ENCODE results near the gene JAK1. TPM values are rescaled to one million over a fixed set of nuclear protein-coding genes. Genes with fewer than 3 reads are reported as not detected.

JAK1 gene
- total RNA-seq, 1 experiment from 2014 or later = 339 TPM

DNA sequence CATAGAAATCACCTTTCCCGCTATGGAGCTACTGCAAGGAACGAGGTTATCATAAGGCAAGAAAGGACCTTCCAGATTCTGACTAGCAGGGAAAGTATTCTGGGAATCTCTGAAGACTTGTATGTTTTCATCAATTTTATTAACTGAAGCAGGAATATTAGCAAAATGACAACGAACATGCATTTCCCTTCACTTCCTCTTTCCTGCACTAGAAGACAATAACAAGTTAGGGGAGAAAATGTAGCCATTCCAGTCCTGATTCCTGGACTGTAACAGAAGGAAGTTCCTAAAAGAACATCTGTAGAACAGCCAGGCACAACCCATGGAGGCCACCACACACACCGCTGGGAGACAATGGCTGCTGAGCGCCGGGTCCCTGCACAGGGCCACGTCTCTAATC lies 114.7 kb downstream of the JAK1 start:
- Histone ChIP-seq H3K27me3 (replicated peaks; ENCODE audit: insufficient read depth, low read depth, low read length, poor library complexity) (no peaks in the 10 kb centered on the region), H3K9me3 (ENCODE audit: low read depth, low read length, poor library complexity, severe bottlenecking) (no peaks in the 10 kb centered on the region), H3K4me3 (ENCODE audit: low read depth, low read length, poor library complexity, severe bottlenecking) (no peak overlapping the region), H3K36me3 (ENCODE audit: insufficient read depth, low read length, poor library complexity, severe bottlenecking) (peaks cover 100% of the 10 kb centered on the region), H3K27ac (ENCODE audit: low read depth, low read length, poor library complexity, severe bottlenecking) (no peak overlapping the region), H3K4me1 (ENCODE audit: insufficient read depth, low read length, poor library complexity, severe bottlenecking) (peaks cover 6% of the 10 kb centered on the region)
- intact Hi-C loops (cut with micrococcal nuclease; ENCODE audit: unreplicated experiment) = no loop called here
- DNase-seq (ENCODE audit: low spot score) = no peak
- no TSS peak for BruUV-seq (replicated peaks)
- TF ChIP-seq EZH2 (IDR thresholded peaks at IDR 0.05; ENCODE audit: borderline replicate concordance, low read depth, low read length, poor library complexity, severe bottlenecking) = no peak
- no peak for TF ChIP-seq CTCF (conservative IDR thresholded peaks at IDR 0.05; ENCODE audit: low read depth, low read length)
- ChIA-PET CTCF (no interaction called here), POLR2A (ENCODE audit: low non-redundant PET) (no interaction called here)

DNA sequence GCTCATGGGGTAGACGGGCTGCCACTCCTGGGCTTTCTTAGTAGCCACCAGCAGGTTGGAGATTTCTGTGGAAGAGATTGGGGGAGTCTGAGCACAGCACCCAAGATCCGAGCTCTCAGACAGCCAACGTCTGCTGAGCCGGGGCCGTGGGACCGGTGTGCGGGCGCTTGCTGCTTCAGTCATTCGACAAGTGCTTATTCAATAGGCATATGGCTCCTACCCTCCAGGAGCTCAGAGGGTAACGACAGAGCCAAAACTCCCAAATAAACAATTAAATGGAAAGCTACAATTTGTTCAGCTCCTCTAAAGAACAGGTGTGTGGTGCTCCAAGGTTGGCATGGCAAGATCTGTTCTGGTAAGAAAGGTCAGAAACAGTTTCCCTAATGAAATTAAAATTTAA lies 115.5 kb downstream of the JAK1 start:
- POLR2A ChIA-PET (ENCODE audit: low non-redundant PET) = no interaction called here
- peaks cover 100% of the 10 kb centered on the region for H3K36me3 ChIP-seq (ENCODE audit: insufficient read depth, low read length, poor library complexity, severe bottlenecking)

GRCh38 chr1:64849942-64850341 lies 116.4 kb downstream of the JAK1 start:
- Histone ChIP-seq H3K9me3 (ENCODE audit: low read depth, low read length, poor library complexity, severe bottlenecking) (no peaks in the 10 kb centered on the region), H3K4me3 (ENCODE audit: low read depth, low read length, poor library complexity, severe bottlenecking) (no peak overlapping the region), H3K36me3 (ENCODE audit: insufficient read depth, low read length, poor library complexity, severe bottlenecking) (peaks cover 100% of the 10 kb centered on the region), H3K27ac (ENCODE audit: low read depth, low read length, poor library complexity, severe bottlenecking) (peak overlapping the region; percentile 4), H3K27me3 (replicated peaks; ENCODE audit: insufficient read depth, low read depth, low read length, poor library complexity) (no peaks in the 10 kb centered on the region), H3K4me1 (ENCODE audit: insufficient read depth, low read length, poor library complexity, severe bottlenecking) (no peaks in the 10 kb centered on the region)
- DNase-seq (ENCODE audit: low spot score) = no peak
- intact Hi-C loops (cut with micrococcal nuclease; ENCODE audit: unreplicated experiment) = no loop called here
- CTCF ChIA-PET = no interaction called here
- no TSS peak for BruUV-seq (replicated peaks)
- no peak for TF ChIP-seq EZH2 (IDR thresholded peaks at IDR 0.05; ENCODE audit: borderline replicate concordance, low read depth, low read length, poor library complexity, severe bottlenecking)
- no peak for TF ChIP-seq CTCF (conservative IDR thresholded peaks at IDR 0.05; ENCODE audit: low read depth, low read length)
- POLR2A ChIA-PET (ENCODE audit: low non-redundant PET) = interaction anchor here (0.6 kb wide), 1 partner anchor 83 kb away, joined by 3 read pairs; no protein-coding TSS in a partner anchor

More for the DNA sequence above, 115.5 kb downstream of the JAK1 start:
- BruUV-seq (replicated peaks) = no TSS peak
- Histone ChIP-seq H3K9me3 (ENCODE audit: low read depth, low read length, poor library complexity, severe bottlenecking) (no peaks in the 10 kb centered on the region), H3K27me3 (replicated peaks; ENCODE audit: insufficient read depth, low read depth, low read length, poor library complexity) (no peaks in the 10 kb centered on the region), H3K27ac (ENCODE audit: low read depth, low read length, poor library complexity, severe bottlenecking) (no peak overlapping the region), H3K4me1 (ENCODE audit: insufficient read depth, low read length, poor library complexity, severe bottlenecking) (no peaks in the 10 kb centered on the region), H3K4me3 (ENCODE audit: low read depth, low read length, poor library complexity, severe bottlenecking) (no peak overlapping the region)
- no peak for TF ChIP-seq EZH2 (IDR thresholded peaks at IDR 0.05; ENCODE audit: borderline replicate concordance, low read depth, low read length, poor library complexity, severe bottlenecking)
- no peak for TF ChIP-seq CTCF (conservative IDR thresholded peaks at IDR 0.05; ENCODE audit: low read depth, low read length)
- intact Hi-C loops (cut with micrococcal nuclease; ENCODE audit: unreplicated experiment) = no loop called here
- DNase-seq (ENCODE audit: low spot score) = no peak
- CTCF ChIA-PET = no interaction called here
